Activated CD4-positive, alpha-beta T cell treated with anti-CD3 and anti-CD28 coated beads, Interleukin-2, Interleukin-6, amounts not matched to agents 100 ng/mL and 50 ng/mL, durations not matched to agents 16 hours and 8 hours (primary cell): ENCODE results near the gene WWC1.

ENCODE experiments used
- DNase-seq: peaks from one replicate; pipeline ENCODE4 v3.0.0-alpha.2; 2020

Gene WWC1

GRCh38 chr5:168451565-168451964 lies 160.1 kb downstream of the WWC1 start:
- no peak for DNase-seq

- no peak for DNase-seq
Measured at GRCh38 chr5:168455201-168455600, 163.8 kb downstream of the WWC1 start.

GRCh38 chr5:168457542-168457941 lies 166.1 kb downstream of the WWC1 start:
- no peak for DNase-seq

- DNase-seq: no peak
Measured at GRCh38 chr5:168460606-168461005, 169.2 kb downstream of the WWC1 start.

GRCh38 chr5:168463081-168463480 lies 171.6 kb downstream of the WWC1 start:
- no peak for DNase-seq

GRCh38 chr5:168464214-168464613 lies 172.8 kb downstream of the WWC1 start:
- DNase-seq: no peak

- no peak for DNase-seq
Measured at GRCh38 chr5:168464641-168465040, 173.2 kb downstream of the WWC1 start.

- DNase-seq: no peak
Measured at GRCh38 chr5:168467755-168468330, 176.4 kb downstream of the WWC1 start.

GRCh38 chr5:168468836-168469235 lies 177.4 kb downstream of the WWC1 start:
- DNase-seq: no peak

GRCh38 chr5:168469816-168470215 lies 178.4 kb downstream of the WWC1 start:
- DNase-seq: no peak

GRCh38 chr5:168471785-168472184 lies 180.3 kb downstream of the WWC1 start:
- DNase-seq: no peak

- DNase-seq: no peak
Measured at GRCh38 chr5:168472329-168472728, 180.9 kb downstream of the WWC1 start.

GRCh38 chr5:168474319-168474718 lies 182.9 kb downstream of the WWC1 start:
- DNase-seq: no peak

- DNase-seq: no peak
Measured at GRCh38 chr5:168477060-168477459, 185.6 kb downstream of the WWC1 start.

- DNase-seq: no peak
Measured at GRCh38 chr5:168479166-168479565, 187.7 kb downstream of the WWC1 start.

GRCh38 chr5:168480601-168481000 lies 189.2 kb downstream of the WWC1 start:
- no peak for DNase-seq

GRCh38 chr5:168481330-168481788 lies 189.9 kb downstream of the WWC1 start:
- DNase-seq: peak; percentile 19

GRCh38 chr5:168482361-168482760 lies 190.9 kb downstream of the WWC1 start:
- DNase-seq: no peak

GRCh38 chr5:168486136-168486879 lies 194.9 kb downstream of the WWC1 start, which contains the start of gene RARS1:
RARS1 (plus strand) TSS chr5:168486471; CDS start chr5:168486499, 28 bp downstream.
- peak; percentile 94 for DNase-seq

GRCh38 chr5:168489059-168489458 lies 197.6 kb downstream of the WWC1 start:
- DNase-seq: no peak

GRCh38 chr5:168494057-168494555 lies 202.7 kb downstream of the WWC1 start:
- no peak for DNase-seq

- DNase-seq: no peak
Measured at GRCh38 chr5:168502563-168503237, 211.3 kb downstream of the WWC1 start.

- DNase-seq: no peak
Measured at GRCh38 chr5:168513861-168514428, 222.5 kb downstream of the WWC1 start.
